ENCODE data around the gene COA8.
"Not testable (repeated sequence)": the region's sequence is repeated elsewhere in the genome, so short reads cannot be mapped to it uniquely, and the experiment has no call there.

COA8 gene

GRCh38 chr14:103581206-103581605 is 18.4 kb downstream of the COA8 start:
- no peak for DNase-seq

DNA sequence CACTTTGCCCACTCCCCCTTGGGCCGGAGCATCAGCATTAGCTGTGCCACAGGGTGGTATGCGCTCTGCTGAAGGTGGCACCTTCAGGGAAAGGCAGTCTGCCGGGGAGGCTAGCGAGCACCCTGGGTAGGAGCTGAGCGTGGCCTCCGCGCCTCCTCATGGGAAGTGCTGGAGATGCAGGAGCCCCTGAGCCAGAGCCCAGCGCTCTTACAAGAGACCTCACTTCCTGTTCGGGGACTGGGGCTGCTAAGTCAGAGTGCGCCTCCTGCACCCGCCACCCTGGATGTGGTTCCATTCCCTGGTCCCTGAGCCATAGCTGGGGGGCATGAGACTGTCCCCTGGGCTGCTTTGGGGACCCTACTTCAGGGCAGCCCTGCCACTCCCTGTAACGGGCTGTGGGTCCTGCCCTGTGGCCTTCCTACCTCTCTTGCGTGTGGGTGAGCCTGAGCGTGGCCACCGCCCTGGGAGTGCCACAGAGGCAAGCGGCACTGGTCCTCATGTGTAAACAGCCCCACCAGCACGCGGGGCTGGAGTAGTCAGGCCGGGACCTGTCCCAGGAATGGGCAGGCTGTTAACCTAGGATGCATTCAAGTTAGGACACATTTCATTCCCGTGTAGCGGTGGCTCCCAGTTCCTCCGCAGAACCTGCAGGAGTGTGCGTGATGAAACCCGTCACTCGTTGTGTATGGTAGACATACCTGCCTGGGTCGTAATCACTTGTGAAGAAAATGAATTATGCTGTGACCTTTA is 19.4 kb downstream of the COA8 start:
- DNase-seq: no peak

- no peak for DNase-seq
Observed at GRCh38 chr14:103584326-103584915, 21.7 kb downstream of the COA8 start.

DNA sequence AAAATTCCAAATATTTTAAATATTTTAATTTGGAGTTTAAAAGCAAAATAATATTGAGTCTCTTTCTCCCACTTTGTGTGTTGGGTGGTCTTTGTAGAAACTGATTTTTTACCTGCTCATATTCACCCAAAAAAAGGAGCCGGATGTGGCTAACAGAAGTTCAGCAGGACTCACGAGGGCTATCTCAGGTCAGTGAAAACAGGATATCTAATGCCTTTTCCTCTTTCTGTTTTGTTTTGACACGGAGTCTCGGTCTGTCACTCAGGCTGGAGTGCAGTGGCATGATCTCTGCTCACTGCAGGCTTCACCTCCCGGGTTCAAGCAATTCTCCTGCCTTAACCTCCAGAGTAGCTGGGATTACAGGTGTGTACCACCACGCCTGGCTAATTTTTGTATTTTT is 30.8 kb downstream of the COA8 start:
- no peak for DNase-seq

- peak; percentile 83 for DNase-seq
Observed at GRCh38 chr14:103594265-103594664, 31.5 kb downstream of the COA8 start.

DNA sequence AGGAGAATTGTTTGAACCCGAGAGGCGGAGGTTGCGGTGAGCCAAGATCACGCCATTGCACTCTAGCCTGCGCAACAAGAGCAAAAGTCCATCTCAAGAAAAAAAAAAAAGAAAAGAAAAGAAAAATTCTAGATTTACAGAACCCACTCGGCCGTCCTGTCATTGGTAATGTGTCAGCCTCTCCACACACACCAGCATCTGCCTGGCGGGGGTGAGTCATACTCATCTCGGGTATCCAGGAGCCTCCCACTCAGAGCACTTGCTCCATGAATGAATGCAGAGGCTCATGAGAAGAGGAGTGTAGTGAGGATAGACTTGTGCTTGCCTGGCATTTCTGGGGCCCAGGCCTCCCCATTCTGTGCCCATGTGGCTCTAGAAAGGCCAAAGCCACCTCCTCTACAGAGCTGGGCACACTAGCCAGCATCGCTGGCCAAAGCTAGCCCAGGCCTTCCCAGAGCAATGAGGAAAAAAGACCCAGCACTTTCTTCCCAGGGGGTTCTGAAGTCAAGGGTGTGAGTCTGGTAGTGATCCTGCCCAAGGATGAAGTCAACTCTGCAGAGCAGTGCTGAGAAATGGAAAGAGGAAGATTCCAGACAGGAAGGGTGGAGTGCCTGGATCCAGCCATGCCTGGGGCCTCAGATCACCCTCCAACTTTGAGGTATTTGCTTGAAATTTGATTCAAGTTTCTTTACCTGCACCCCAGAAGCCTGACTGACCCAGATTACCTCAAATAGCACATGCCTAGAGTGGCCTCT is 35.0 kb downstream of the COA8 start:
- peak; percentile 83 for DNase-seq

GRCh38 chr14:103600503-103600902 is 37.7 kb downstream of the COA8 start:
- DNase-seq: no peak

GRCh38 chr14:103604620-103605019 is 41.9 kb downstream of the COA8 start:
- no peak for DNase-seq

DNA sequence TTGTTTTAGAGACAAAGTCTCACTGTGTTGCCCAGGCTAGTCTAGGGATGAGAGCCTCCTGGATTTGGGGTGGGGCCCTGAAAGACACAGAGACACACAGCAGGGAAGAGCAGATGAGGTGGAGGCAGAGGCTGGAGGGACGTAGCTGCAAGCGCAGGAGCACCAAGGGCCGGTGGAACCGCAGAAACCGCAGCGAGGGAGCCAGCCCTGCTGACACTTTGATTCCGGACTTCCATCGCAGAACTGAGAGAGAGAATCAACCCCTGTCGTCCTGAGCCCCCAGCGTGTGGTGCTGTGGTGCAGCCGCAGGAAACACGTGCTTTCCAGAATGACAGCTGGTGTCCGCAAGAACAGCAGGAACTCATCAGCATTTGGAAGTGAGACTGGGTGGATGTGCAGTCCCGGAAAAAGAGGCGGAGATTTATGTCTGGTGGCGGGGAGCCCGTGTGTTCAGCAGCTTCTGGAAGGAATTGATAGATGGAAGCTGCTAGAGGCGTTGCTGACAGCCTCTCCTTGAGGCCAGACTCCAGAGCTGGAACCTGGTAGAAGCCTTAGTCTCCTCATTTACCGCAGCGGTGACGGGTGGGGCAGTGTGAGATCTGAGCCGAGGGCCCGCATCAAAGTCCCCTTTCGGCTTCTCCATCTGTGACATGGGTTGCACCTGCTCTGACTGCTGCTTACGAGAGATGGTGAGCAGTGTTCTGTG is 44.4 kb downstream of the COA8 start:
- peak; percentile 99 for DNase-seq

GRCh38 chr14:103607822-103608221 is 45.1 kb downstream of the COA8 start:
- DNase-seq: no peak

DNA sequence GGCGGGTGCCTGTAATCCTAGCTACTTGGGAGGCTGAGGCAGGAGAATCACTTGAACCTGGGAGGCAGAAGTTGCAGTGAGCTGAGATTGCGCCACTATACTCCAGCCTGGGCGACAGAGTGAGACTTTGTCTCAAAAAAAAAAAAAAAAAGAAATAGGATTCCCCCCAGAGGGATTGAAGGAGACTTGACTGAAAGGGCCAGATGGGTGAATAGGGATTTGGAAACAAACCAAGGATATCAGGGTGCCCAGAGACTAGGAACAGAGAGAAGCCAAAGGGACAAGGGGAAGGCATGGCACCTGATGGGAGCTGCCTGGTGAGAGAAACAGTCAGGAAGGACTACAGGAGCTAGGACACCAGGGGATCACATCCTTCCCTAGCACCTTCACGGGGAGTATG is 46.3 kb downstream of the COA8 start:
- not testable (repeated sequence) for DNase-seq

DNA sequence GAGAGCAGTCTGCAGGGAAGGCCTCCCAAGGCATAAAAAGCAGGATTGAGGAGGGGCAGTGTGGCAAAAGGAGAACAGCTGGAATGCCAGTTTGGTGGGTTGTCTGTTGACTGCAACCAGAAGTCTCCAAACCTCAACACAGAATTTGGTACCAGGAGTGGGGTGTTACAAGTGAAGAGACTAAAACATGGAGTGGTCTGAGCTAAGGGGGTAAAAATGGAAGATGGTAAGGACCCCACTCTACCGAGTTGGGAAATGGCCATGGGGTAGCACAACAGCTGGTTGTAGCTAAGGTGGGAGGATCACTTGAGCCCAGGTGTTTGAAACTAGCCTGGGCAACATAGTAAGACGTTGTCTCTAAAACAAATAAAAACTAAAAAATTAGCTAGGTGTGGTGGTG is 48.5 kb downstream of the COA8 start:
- DNase-seq: no peak

DNA sequence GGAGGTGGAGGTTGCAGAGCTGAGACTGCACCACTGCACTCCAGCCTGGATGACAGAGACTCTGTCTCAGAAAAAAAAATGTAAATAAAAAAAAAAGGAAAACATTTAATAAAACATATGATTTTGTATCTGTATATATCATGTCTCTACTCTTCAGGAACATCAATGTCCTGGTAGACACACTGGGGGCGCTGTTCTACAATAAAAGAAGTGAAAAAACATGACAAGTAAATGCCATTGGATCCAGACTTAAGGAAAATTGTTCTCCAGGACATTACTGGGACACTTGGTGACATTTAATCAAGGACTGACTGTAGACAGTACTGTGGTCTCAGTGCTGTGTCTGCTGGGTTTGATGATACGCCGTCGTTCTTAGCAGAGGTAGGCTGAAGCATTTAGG is 50.8 kb downstream of the COA8 start:
- no peak for DNase-seq

- no peak for DNase-seq
Observed at GRCh38 chr14:103616635-103617300, 54.0 kb downstream of the COA8 start.

GRCh38 chr14:103619057-103619456 is 56.3 kb downstream of the COA8 start:
- no peak for DNase-seq

GRCh38 chr14:103621860-103622259 is 59.1 kb downstream of the COA8 start:
- DNase-seq: no peak

DNA sequence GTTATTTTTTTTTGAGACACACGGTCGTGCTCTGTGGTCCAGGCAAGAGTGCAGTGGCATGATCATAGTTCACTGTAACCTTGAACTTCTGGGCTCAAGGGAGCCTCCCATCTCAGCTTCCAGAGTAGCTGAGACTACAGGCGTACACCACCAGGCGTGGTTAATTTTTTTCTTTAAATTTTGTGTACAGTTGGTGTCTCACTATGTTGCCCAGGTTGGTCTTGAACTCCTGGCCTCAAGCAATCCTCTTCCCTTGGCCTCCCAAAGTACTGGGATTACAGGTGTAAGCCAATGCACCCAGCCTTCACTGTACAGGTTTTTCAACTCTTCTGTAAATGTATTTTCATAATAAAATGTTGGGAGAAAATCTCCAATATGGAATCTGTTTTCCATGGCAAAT is 60.5 kb downstream of the COA8 start:
- no peak for DNase-seq

- DNase-seq: no peak
Observed at GRCh38 chr14:103623883-103624482, 61.2 kb downstream of the COA8 start.

- no peak for DNase-seq
Observed at GRCh38 chr14:103624860-103625259, 62.1 kb downstream of the COA8 start.

GRCh38 chr14:103625356-103626095 is 62.8 kb downstream of the COA8 start:
- DNase-seq: no peak

GRCh38 chr14:103626146-103626850 is 63.5 kb downstream of the COA8 start:
- DNase-seq: no peak

All from NCI-H1694 treated with DMSO at 0.1 percent for 48 hours (cell line).